Measurements from ENCODE around the gene ZBTB37. TPM values are rescaled to one million over a fixed set of nuclear protein-coding genes. Genes with fewer than 3 reads are reported as not detected.

ZBTB37 gene
- total and polyA plus RNA-seq, 5 experiments from 2014 or later, result 1.9 to 28.8 (median 2.1) TPM

GRCh38 chr1:173887627-173888026 is 19.4 kb downstream of the ZBTB37 start:
- POLR2A ChIA-PET, result no interaction called here
- ATAC-seq (no peak), DNase-seq (no peak)
- Mint-ChIP-seq H3K4me3 (peak overlapping the region in 1 of 10 donors; percentile 24), H3K36me3 (peaks cover 15 to 73% (median 40%) of the 10 kb centered on the region in 3 donors), H3K27ac (peak overlapping the region in 2 of 10 donors; percentile 1 to 7), H3K9me3 (no peaks in the 10 kb centered on the region), H3K27me3 (no peaks in the 10 kb centered on the region), H3K4me1 (peaks cover 13 to 43% (median 33%) of the 10 kb centered on the region in 4 donors)

- peak overlapping the region in 1 of 10 donors; percentile 40 for H3K27ac Mint-ChIP-seq
- no peaks in the 10 kb centered on the region for H3K9me3 Mint-ChIP-seq
- H3K27me3 Mint-ChIP-seq, result no peaks in the 10 kb centered on the region
- POLR2A ChIA-PET, result interaction anchor here (1.2 kb wide), 1 partner anchor 20 kb away, joined by 4 read pairs; no protein-coding TSS in a partner anchor
- DNase-seq (no peak), ATAC-seq (no peak)
- H3K36me3 Mint-ChIP-seq, result peaks cover 15 to 78% (median 44%) of the 10 kb centered on the region in 3 donors
- peaks cover 13 to 43% (median 34%) of the 10 kb centered on the region in 4 donors for H3K4me1 Mint-ChIP-seq
- no peak overlapping the region for H3K4me3 Mint-ChIP-seq
Measured at GRCh38 chr1:173888749-173889148, 20.6 kb downstream of the ZBTB37 start.

- Mint-ChIP-seq H3K4me1 (peaks cover 16 to 43% (median 36%) of the 10 kb centered on the region in 4 donors), H3K4me3 (peak overlapping the region in 1 of 10 donors; percentile 20), H3K36me3 (peaks cover 15 to 85% (median 47%) of the 10 kb centered on the region in 3 donors), H3K27me3 (no peaks in the 10 kb centered on the region), H3K9me3 (no peaks in the 10 kb centered on the region), H3K27ac (no peak overlapping the region)
- POLR2A ChIA-PET, result interaction anchor here (0.6 to 1.2 kb wide), 2 partner anchors 21 to 126 kb away, joined by 4 read pairs; no protein-coding TSS in a partner anchor
- ATAC-seq, result no peak
- DNase-seq, result no peak
Measured at GRCh38 chr1:173889885-173890284, 21.7 kb downstream of the ZBTB37 start.

DNA sequence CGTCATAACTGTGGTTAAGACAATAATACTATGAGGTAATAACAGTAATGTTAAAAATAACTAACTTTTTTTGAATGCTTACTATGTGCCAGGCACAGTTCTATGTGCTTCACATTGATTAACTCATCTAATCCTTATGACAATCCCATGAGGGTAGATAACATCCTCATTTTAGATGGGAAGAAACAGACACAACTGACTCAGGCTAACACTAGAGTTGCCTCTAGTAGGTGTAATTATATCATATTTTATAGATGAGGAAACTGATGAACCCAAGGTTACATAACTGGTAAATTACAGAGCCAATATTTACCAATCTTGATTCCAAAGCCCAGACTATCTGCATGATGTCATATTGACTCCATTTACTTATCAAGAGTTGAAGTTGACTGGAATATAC is 25.4 kb downstream of the ZBTB37 start:
- no peak overlapping the region for H3K4me3 Mint-ChIP-seq
- H3K27ac Mint-ChIP-seq, result no peak overlapping the region
- POLR2A ChIA-PET, result no interaction called here
- no peaks in the 10 kb centered on the region for H3K27me3 Mint-ChIP-seq
- ATAC-seq, result no peak
- H3K9me3 Mint-ChIP-seq, result no peaks in the 10 kb centered on the region
- DNase-seq, result no peak
- peaks cover 11 to 20% (median 14%) of the 10 kb centered on the region in 4 donors for H3K4me1 Mint-ChIP-seq
- peaks cover 0 to 67% (median 30%) of the 10 kb centered on the region in 3 donors for H3K36me3 Mint-ChIP-seq

- peaks cover 11 to 20% (median 15%) of the 10 kb centered on the region in 4 donors for H3K4me1 Mint-ChIP-seq
- H3K9me3 Mint-ChIP-seq, result no peaks in the 10 kb centered on the region
- no peak overlapping the region for H3K4me3 Mint-ChIP-seq
- DNase-seq (no peak), ATAC-seq (no peak)
- no peaks in the 10 kb centered on the region for H3K27me3 Mint-ChIP-seq
- peak overlapping the region in 2 of 10 donors; percentile 23 to 36 for H3K27ac Mint-ChIP-seq
- H3K36me3 Mint-ChIP-seq, result peaks cover 0 to 67% (median 33%) of the 10 kb centered on the region in 3 donors
- POLR2A ChIA-PET, result no interaction called here
Measured at GRCh38 chr1:173894189-173894588, 26.0 kb downstream of the ZBTB37 start.

GRCh38 chr1:173900427-173900826 is 32.2 kb downstream of the ZBTB37 start:
- H3K4me3 Mint-ChIP-seq, result no peak overlapping the region
- DNase-seq (no peak), ATAC-seq (no peak)
- peaks cover 0 to 12% (median 10%) of the 10 kb centered on the region in 4 donors for H3K4me1 Mint-ChIP-seq
- H3K27me3 Mint-ChIP-seq, result no peaks in the 10 kb centered on the region
- POLR2A ChIA-PET, result no interaction called here
- no peaks in the 10 kb centered on the region for H3K9me3 Mint-ChIP-seq
- H3K36me3 Mint-ChIP-seq, result peaks cover 8 to 26% (median 9%) of the 10 kb centered on the region in 3 donors
- peak overlapping the region in 1 of 10 donors; percentile 61 for H3K27ac Mint-ChIP-seq

DNA sequence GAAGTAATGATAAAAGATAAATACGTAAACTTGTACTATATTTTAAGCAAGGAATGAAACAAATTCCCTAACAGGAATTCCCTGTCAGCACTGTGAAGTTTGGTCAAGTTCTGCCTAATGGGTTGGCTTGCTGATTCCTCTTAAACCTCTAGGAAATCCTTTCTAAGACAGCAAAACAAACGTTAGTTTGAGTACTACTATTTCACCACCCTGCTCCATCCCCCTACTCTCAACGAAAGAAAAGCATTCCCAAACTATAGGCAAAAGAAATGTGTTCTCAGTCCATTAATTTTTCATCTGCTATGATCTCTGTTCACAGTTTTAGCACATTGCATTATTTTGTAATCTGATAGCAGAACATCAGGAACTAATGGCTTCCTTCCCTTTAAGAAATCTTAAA is 32.8 kb downstream of the ZBTB37 start:
- DNase-seq (no peak), ATAC-seq (no peak)
- no peaks in the 10 kb centered on the region for H3K9me3 Mint-ChIP-seq

GRCh38 chr1:173903827-173904531 is 35.8 kb downstream of the ZBTB37 start:
- DNase-seq, result no peak
- Mint-ChIP-seq H3K36me3 (peaks cover 9 to 13% (median 12%) of the 10 kb centered on the region in 3 donors), H3K27me3 (no peaks in the 10 kb centered on the region), H3K4me3 (no peak overlapping the region), H3K9me3 (no peaks in the 10 kb centered on the region), H3K27ac (peak overlapping the region in 1 of 10 donors; percentile 8), H3K4me1 (peaks cover 0 to 12% (median 5%) of the 10 kb centered on the region in 4 donors)
- POLR2A ChIA-PET, result no interaction called here
- no peak for ATAC-seq

More for the DNA sequence above, 32.8 kb downstream of the ZBTB37 start:
- Mint-ChIP-seq H3K4me3 (no peak overlapping the region), H3K27ac (no peak overlapping the region), H3K36me3 (peaks cover 8 to 23% (median 11%) of the 10 kb centered on the region in 3 donors), H3K27me3 (no peaks in the 10 kb centered on the region), H3K4me1 (peaks cover 0 to 13% (median 10%) of the 10 kb centered on the region in 4 donors)
- POLR2A ChIA-PET, result interaction anchor here (0.6 kb wide), 1 partner anchor 33 kb away, joined by 4 read pairs; the partner anchor contains the start of gene GAS5

DNA sequence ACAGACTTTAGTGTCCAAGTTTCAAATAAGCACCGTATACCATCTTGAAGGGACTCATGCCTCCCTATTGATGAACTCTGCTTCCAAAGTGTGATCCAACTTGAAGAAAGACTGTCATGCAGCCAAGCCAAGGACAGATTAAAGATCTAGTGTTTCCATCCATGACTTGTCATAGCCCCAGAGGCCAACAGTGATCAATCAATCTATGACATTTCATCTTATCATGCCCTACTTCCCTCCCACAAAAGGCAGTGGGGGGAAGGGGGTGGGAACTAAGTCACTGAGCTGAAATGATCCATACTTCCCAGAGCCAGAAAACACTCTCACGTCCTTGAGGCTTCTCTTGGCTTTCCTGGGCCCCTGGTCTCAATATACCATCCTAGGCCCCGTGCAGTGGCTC is 44.9 kb downstream of the ZBTB37 start:
- no peak overlapping the region for H3K27ac Mint-ChIP-seq
- ATAC-seq (no peak), DNase-seq (no peak)
- no peaks in the 10 kb centered on the region for H3K27me3 Mint-ChIP-seq
- H3K4me1 Mint-ChIP-seq, result peaks cover 0 to 2% (median 0%) of the 10 kb centered on the region in 4 donors
- peaks cover 6 to 9% (median 9%) of the 10 kb centered on the region in 3 donors for H3K36me3 Mint-ChIP-seq
- no peaks in the 10 kb centered on the region for H3K9me3 Mint-ChIP-seq
- POLR2A ChIA-PET, result no interaction called here
- no peak overlapping the region for H3K4me3 Mint-ChIP-seq

GRCh38 chr1:173914366-173914871 is 46.2 kb downstream of the ZBTB37 start:
- no peaks in the 10 kb centered on the region for H3K9me3 Mint-ChIP-seq
- no peak overlapping the region for H3K4me3 Mint-ChIP-seq
- H3K27me3 Mint-ChIP-seq, result no peaks in the 10 kb centered on the region
- no peak for DNase-seq
- H3K27ac Mint-ChIP-seq, result no peak overlapping the region
- H3K36me3 Mint-ChIP-seq, result peaks cover 4 to 5% (median 5%) of the 10 kb centered on the region in 3 donors
- ATAC-seq, result no peak
- POLR2A ChIA-PET, result no interaction called here
- no peaks in the 10 kb centered on the region for H3K4me1 Mint-ChIP-seq

DNA sequence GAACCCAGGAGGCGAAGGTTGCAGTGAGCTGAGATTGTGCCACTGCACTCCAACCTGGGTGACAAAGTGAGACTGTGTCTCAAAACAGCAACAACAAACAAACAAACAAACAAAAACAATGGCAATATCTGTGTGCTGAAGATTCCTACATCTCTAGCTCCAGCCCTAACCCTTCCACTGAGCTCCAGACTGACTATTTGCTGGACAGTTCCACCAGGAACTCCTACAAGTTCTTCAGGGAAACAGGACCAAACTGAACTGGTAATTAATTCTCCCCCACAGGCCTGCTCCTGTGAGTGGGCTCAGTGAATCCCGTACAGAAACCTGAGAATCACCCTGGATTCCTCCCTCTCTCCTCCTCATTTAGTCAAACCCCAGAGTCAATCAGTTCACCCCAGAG is 47.4 kb downstream of the ZBTB37 start:
- Mint-ChIP-seq H3K36me3 (no peaks in the 10 kb centered on the region), H3K4me1 (no peaks in the 10 kb centered on the region), H3K4me3 (no peak overlapping the region), H3K27ac (no peak overlapping the region), H3K9me3 (no peaks in the 10 kb centered on the region), H3K27me3 (no peaks in the 10 kb centered on the region)
- ATAC-seq (no peak), DNase-seq (no peak)
- POLR2A ChIA-PET, result no interaction called here

GRCh38 chr1:173916667-173917066 is 48.5 kb downstream of the ZBTB37 start:
- Mint-ChIP-seq H3K4me3 (no peak overlapping the region), H3K36me3 (no peaks in the 10 kb centered on the region), H3K27me3 (no peaks in the 10 kb centered on the region), H3K27ac (no peak overlapping the region), H3K4me1 (no peaks in the 10 kb centered on the region), H3K9me3 (no peaks in the 10 kb centered on the region)
- POLR2A ChIA-PET, result no interaction called here
- DNase-seq (no peak), ATAC-seq (no peak)

- Mint-ChIP-seq H3K4me3 (no peak within 1 kb of the TSS), H3K9me3 (no peaks in the 10 kb centered on the region), H3K36me3 (no peaks in the 10 kb centered on the region), H3K27me3 (no peaks in the 10 kb centered on the region), H3K27ac (peak within 1 kb of the TSS in 2 of 10 donors; percentile 61 to 78), H3K4me1 (no peaks in the 10 kb centered on the region)
- POLR2A ChIA-PET, result no interaction called here
- DNase-seq (no peak), ATAC-seq (no peak)
Measured at GRCh38 chr1:173917149-173917548, 49.0 kb downstream of the ZBTB37 start, which contains the start of gene SERPINC1. Gene SERPINC1, minus strand, starts transcription at chr1:173917327. Its CDS starts 68 bp downstream, at chr1:173917259.

Measured in naive thymus-derived CD8-positive, alpha-beta T cell (primary cell).